ENCODE data around the gene PHETA1.

Gene PHETA1

DNA sequence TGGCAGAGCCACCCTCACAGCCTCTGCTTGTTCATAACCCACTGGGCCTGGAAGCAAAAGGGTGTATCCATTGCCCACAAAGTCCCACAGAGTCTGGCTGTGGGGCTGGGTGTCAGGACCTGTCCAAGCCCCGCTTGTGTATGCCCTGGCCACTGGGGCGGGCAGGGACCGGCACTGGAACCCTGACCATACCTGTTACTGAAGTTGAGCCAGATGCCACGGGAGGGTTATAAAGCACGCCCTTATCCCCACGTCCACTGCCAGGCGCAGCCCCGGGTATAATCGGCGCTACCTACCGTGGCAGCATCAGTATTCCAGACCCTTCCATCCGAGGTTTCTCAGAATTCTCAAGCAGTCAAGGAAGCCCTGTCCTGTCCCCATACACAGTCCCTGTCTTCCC, 40.8 kb downstream of the PHETA1 start:
- TF ChIP-seq EZH2phosphoT487 (IDR thresholded peaks at IDR 0.05; ENCODE audit: borderline replicate concordance, low read length) = no peak
- TF ChIP-seq, protein P1, sequence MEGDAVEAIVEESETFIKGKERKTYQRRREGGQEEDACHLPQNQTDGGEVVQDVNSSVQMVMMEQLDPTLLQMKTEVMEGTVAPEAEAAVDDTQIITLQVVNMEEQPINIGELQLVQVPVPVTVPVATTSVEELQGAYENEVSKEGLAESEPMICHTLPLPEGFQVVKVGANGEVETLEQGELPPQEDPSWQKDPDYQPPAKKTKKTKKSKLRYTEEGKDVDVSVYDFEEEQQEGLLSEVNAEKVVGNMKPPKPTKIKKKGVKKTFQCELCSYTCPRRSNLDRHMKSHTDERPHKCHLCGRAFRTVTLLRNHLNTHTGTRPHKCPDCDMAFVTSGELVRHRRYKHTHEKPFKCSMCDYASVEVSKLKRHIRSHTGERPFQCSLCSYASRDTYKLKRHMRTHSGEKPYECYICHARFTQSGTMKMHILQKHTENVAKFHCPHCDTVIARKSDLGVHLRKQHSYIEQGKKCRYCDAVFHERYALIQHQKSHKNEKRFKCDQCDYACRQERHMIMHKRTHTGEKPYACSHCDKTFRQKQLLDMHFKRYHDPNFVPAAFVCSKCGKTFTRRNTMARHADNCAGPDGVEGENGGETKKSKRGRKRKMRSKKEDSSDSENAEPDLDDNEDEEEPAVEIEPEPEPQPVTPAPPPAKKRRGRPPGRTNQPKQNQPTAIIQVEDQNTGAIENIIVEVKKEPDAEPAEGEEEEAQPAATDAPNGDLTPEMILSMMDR (IDR thresholded peaks at IDR 0.05; ENCODE audit: low read depth, low read length, poor library complexity, severe bottlenecking) = no peak
- Histone ChIP-seq H3K27ac (ENCODE audit: low read depth, low read length) (no peak overlapping the region), H3K4me2 (ENCODE audit: low read length) (no peak overlapping the region), H3F3A (ENCODE audit: control insufficient read depth, insufficient read depth) (no peaks in the 10 kb centered on the region), H3K4me3 (ENCODE audit: low read length) (no peak overlapping the region), H3K79me2 (ENCODE audit: control insufficient read depth, low read length) (no peaks in the 10 kb centered on the region), H3K36me3 (ENCODE audit: control insufficient read depth, low read length) (no peaks in the 10 kb centered on the region), H3K27me3 (ENCODE audit: control insufficient read depth, low read length) (no peaks in the 10 kb centered on the region), H3K4me1 (ENCODE audit: control insufficient read depth, low read length) (no peaks in the 10 kb centered on the region), H3K9me3 (ENCODE audit: control insufficient read depth, insufficient read depth, low read length) (no peaks in the 10 kb centered on the region), H3K9me2 (replicated peaks; ENCODE audit: control insufficient read depth, low read length) (no peaks in the 10 kb centered on the region), H4K20me1 (ENCODE audit: control insufficient read depth, insufficient read depth, low read depth, low read length) (no peaks in the 10 kb centered on the region)

- no peaks in the 10 kb centered on the region for H3F3A ChIP-seq (ENCODE audit: control insufficient read depth, insufficient read depth)
- no peaks in the 10 kb centered on the region for H4K20me1 ChIP-seq (ENCODE audit: control insufficient read depth, insufficient read depth, low read depth, low read length)
- H3K27me3 ChIP-seq (ENCODE audit: control insufficient read depth, low read length) = no peaks in the 10 kb centered on the region
- H3K4me3 ChIP-seq (ENCODE audit: low read length) = no peak overlapping the region
- H3K27ac ChIP-seq (ENCODE audit: low read depth, low read length) = no peak overlapping the region
- H3K79me2 ChIP-seq (ENCODE audit: control insufficient read depth, low read length) = no peaks in the 10 kb centered on the region
- H3K9me2 ChIP-seq (replicated peaks; ENCODE audit: control insufficient read depth, low read length) = no peaks in the 10 kb centered on the region
- H3K36me3 ChIP-seq (ENCODE audit: control insufficient read depth, low read length) = no peaks in the 10 kb centered on the region
- no peaks in the 10 kb centered on the region for H3K9me3 ChIP-seq (ENCODE audit: control insufficient read depth, insufficient read depth, low read length)
- no peaks in the 10 kb centered on the region for H3K4me1 ChIP-seq (ENCODE audit: control insufficient read depth, low read length)
- no peak overlapping the region for H3K4me2 ChIP-seq (ENCODE audit: low read length)
- TF ChIP-seq, protein P1 (IDR thresholded peaks at IDR 0.05; ENCODE audit: low read depth, low read length, poor library complexity, severe bottlenecking) = no peak
These were observed 41.4 kb downstream of the PHETA1 start for GRCh38 chr12:111327474-111327873.

DNA sequence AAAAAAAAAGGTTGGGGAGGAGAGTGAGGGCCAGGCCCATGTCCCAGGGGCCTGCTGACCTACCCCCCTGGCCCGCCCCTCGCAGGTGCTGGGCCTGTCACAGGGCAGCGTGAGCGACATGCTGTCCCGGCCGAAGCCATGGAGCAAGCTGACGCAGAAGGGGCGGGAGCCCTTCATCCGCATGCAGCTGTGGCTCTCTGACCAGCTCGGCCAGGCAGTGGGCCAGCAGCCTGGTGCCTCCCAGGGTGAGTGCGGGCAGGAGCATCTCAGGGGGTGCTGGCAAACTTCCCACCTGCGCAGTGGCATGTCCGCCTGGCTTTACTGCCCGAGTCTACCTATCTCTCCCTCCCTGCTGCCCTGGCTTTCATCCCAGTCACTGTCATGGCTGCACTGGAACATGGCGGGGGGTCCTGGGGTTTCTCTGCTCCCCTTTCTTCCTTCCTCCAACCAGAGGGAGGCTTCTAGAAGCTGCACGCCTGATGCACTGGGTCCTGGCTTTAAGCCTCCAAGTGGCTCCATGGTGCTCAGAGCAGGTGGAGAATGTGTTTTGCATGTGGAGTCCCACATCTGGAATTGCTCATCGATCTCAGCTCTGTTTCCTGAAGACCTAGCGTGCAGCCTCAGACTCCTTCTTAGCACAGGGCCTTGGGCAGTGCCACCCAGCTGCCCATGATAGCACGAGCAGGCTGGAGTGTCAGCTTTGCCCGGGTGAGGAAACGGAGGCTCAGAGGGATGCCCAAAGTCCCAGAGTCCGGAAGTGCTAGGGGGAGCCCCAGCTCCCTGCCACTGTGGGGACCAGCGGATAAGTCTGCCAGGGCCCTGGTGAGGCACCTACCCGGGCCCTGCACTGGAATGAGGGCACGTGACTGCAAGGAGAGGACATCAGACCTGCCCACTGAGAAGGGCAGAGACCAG, 46.3 kb downstream of the PHETA1 start:
- no peaks in the 10 kb centered on the region for H3K9me3 ChIP-seq (ENCODE audit: control insufficient read depth, insufficient read depth, low read length)
- no peak for TF ChIP-seq EZH2phosphoT487 (IDR thresholded peaks at IDR 0.05; ENCODE audit: borderline replicate concordance, low read length)
- TF ChIP-seq, protein P1 (IDR thresholded peaks at IDR 0.05; ENCODE audit: low read depth, low read length, poor library complexity, severe bottlenecking) = no peak
- no peaks in the 10 kb centered on the region for H3K4me1 ChIP-seq (ENCODE audit: control insufficient read depth, low read length)
- H3K27ac ChIP-seq (ENCODE audit: low read depth, low read length) = no peak overlapping the region
- H3K79me2 ChIP-seq (ENCODE audit: control insufficient read depth, low read length) = no peaks in the 10 kb centered on the region
- no peak overlapping the region for H3K4me3 ChIP-seq (ENCODE audit: low read length)
- H3K4me2 ChIP-seq (ENCODE audit: low read length) = no peak overlapping the region
- no peaks in the 10 kb centered on the region for H3F3A ChIP-seq (ENCODE audit: control insufficient read depth, insufficient read depth)
- no peaks in the 10 kb centered on the region for H3K9me2 ChIP-seq (replicated peaks; ENCODE audit: control insufficient read depth, low read length)
- no peaks in the 10 kb centered on the region for H3K27me3 ChIP-seq (ENCODE audit: control insufficient read depth, low read length)
- no peaks in the 10 kb centered on the region for H3K36me3 ChIP-seq (ENCODE audit: control insufficient read depth, low read length)
- no peaks in the 10 kb centered on the region for H4K20me1 ChIP-seq (ENCODE audit: control insufficient read depth, insufficient read depth, low read depth, low read length)
